Rectal smooth muscle tissue (tissue), 1 donor: ENCODE results near the gene HCFC1R1.
"Not testable (repeated sequence)": the region's sequence is repeated elsewhere in the genome, so short reads cannot be mapped to it uniquely, and the experiment has no call there.

Experiments
- H3K27ac ChIP-seq: one replicate; pipeline ENCODE4 v1.7.0; 2013; ENCODE audit warnings: low read depth, low read length, inconsistent platforms
- H3K27me3 ChIP-seq: one replicate; pipeline ENCODE4 v1.7.0; 2013; ENCODE audit warnings: low read length; ENCODE audit not compliant: control insufficient read depth, insufficient read depth
- H3K36me3 ChIP-seq: one replicate; pipeline ENCODE4 v1.7.0; 2013; ENCODE audit warnings: low read length; ENCODE audit not compliant: control insufficient read depth, insufficient read depth
- H3K4me1 ChIP-seq: one replicate; pipeline ENCODE4 v1.7.0; 2013; ENCODE audit warnings: low read length; ENCODE audit not compliant: control insufficient read depth, insufficient read depth
- H3K4me3 ChIP-seq: one replicate; pipeline ENCODE4 v1.7.0; 2013; ENCODE audit warnings: low read length
- H3K9ac ChIP-seq: one replicate; pipeline ENCODE4 v1.7.0; 2013; ENCODE audit warnings: low read length

HCFC1R1 gene

DNA sequence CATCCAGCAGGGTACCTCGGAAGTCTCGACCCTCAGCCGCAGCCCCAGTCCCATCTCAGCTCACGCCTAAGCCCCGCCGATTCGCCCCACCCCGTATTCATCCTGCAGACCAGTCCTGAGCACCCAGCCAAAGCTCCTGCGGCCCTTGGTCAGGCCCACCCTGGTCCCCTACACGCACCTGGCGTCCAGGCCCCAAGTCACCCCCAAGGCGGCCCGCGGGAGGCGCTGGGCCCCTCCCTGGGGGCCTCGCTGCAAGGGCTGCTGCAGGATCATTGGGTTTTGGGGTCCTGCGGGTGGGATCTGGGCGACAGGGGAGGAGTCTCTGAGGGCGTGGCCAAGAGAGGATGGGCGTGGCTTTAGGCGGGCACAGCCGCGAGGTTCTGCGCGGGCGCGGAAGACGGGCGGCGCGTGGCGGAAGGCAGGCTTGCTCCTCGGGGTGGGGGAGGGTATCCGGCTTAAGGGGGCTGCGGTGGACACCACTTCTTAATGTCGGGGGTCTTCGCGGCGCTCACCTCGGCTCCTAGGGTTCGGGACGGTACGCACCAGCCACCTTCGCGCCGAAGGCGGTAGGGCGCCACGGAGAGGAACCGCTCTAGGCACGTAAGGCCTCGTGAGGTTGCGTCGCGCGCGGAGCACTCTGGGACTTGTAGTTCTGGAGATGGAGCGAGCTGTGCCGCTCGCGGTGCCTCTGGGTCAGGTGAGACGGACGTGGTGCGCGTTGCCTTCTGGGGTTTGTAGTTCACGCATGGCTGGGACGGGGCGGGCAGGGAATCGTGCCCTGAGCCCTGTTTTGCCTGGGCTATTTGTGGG is at the start of gene HCFC1R1, which contains the start of gene THOC6:
HCFC1R1 (minus strand) TSS at position 274 of the 810 bp plus-strand sequence; CDS start at position 273, 1 bp downstream.
THOC6 (plus strand) TSS at position 367 of the 810 bp plus-strand sequence; CDS start at position 659, 292 bp downstream.
- Histone ChIP-seq H3K27me3 (peaks cover 4% of the 10 kb centered on the region), H3K4me1 (peaks cover 16% of the 10 kb centered on the region), H3K36me3 (peaks cover 2% of the 10 kb centered on the region), H3K4me3 (peak within 1 kb of the TSS; percentile 76), H3K27ac (peak within 1 kb of the TSS; percentile 94), H3K9ac (peak within 1 kb of the TSS; percentile 59)

- Histone ChIP-seq H3K9ac (no peak overlapping the region), H3K36me3 (no peaks in the 10 kb centered on the region), H3K4me1 (no peaks in the 10 kb centered on the region), H3K27ac (no peak overlapping the region), H3K4me3 (no peak overlapping the region), H3K27me3 (no peaks in the 10 kb centered on the region)
Measured at GRCh38 chr16:3073448-3073847, 49.7 kb upstream of the HCFC1R1 start.

DNA sequence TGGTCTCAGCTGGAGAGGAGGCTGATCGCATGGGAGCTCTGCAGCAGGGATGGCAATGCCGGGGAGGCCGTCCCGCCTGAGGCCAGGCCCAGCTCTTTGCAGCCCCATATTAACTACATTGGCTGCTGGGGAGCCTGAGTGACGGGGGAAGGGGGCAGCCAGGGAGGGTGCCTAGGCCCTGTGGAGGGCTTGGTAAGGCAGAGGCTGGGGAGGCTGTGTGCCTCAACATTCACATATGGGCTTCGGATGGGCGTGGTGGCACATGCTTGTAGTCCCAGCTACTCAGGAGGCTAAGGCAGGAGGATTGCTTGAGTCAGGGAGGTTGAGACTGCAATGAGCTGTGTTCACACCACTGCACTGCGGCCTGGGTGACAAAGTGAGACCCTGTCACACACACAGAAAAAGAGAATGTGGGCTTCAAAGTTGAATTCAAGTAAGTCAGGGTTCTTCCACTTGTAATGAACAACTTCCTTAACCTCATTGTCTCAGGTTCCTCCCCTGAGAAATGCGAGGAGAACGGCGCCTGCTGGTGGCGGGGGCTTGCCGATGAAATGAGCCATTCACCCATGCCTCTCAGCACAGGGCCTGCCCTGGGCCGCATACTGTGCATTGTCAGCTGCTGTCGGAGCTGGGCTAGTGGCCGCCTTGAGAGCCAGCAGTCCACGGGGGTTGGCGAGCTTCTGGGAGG is 49.0 kb upstream of the HCFC1R1 start:
- not testable (repeated sequence) for H3K36me3 ChIP-seq, H3K27ac ChIP-seq, H3K27me3 ChIP-seq, H3K9ac ChIP-seq, H3K4me3 ChIP-seq, H3K4me1 ChIP-seq

GRCh38 chr16:3072148-3072547 is 48.4 kb upstream of the HCFC1R1 start:
- not testable (repeated sequence) for H3K27ac ChIP-seq, H3K4me1 ChIP-seq, H3K27me3 ChIP-seq, H3K9ac ChIP-seq, H3K4me3 ChIP-seq, H3K36me3 ChIP-seq

DNA sequence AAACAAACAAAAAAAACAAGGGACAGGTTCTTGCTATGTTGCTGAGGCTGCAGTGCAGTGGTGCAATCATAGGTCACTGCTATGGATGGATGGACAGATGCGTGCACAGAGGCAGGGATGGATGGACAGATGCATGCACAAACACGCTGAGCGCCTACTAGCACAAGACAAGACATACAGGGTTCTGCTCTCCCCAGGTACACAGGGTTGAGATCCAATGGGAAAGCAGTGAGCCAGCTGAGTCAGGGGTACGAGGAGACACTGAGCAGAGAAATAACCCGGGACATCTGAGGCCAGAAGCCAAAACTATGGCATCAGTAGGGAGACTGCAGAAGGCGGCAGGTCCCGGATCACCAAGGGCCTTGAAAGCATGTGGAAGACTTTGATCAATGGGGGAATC is 47.9 kb upstream of the HCFC1R1 start:
- H3K36me3 ChIP-seq, result no peaks in the 10 kb centered on the region
- H3K4me1 ChIP-seq, result no peaks in the 10 kb centered on the region
- no peaks in the 10 kb centered on the region for H3K27me3 ChIP-seq
- no peak overlapping the region for H3K4me3 ChIP-seq
- no peak overlapping the region for H3K27ac ChIP-seq
- no peak overlapping the region for H3K9ac ChIP-seq

GRCh38 chr16:3070608-3071111 is 46.9 kb upstream of the HCFC1R1 start:
- H3K4me3 ChIP-seq, result no peak overlapping the region
- H3K9ac ChIP-seq, result no peak overlapping the region
- H3K4me1 ChIP-seq, result no peaks in the 10 kb centered on the region
- no peaks in the 10 kb centered on the region for H3K27me3 ChIP-seq
- no peaks in the 10 kb centered on the region for H3K36me3 ChIP-seq
- H3K27ac ChIP-seq, result no peak overlapping the region

DNA sequence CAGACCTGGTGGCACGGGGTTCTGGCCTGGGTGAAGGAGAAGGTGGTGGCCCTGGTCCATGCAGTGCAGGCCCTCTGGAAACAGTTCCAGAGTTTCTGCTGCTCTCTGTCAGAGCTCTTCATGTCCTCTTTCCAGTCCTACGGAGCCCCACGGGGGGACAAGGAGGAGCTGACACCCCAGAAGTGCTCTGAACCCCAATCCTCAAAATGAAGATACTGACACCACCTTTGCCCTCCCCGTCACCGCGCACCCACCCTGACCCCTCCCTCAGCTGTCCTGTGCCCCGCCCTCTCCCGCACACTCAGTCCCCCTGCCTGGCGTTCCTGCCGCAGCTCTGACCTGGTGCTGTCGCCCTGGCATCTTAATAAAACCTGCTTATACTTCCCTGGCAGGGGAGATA is 45.4 kb upstream of the HCFC1R1 start:
- not testable (repeated sequence) for H3K27ac ChIP-seq, H3K4me3 ChIP-seq, H3K4me1 ChIP-seq, H3K9ac ChIP-seq, H3K27me3 ChIP-seq, H3K36me3 ChIP-seq

DNA sequence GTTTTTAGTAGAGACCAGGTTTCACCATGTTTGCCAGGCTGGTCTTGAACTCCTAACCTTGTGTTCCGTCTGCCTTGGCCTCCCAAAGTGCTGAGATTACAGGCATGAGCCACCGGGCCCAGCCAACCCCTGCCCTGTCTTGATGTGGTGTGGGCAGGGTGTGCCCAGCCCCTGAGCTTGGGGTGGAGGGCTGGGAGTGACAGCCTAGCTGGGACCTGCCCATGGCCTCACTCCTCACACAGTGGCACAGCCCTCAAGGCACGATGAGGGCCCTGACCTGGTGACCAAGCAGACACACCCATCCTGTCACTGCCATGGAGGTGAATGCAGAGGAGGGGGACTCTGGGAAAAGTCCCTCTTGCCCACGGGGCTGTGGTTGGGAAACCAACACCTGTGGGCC is 44.7 kb upstream of the HCFC1R1 start:
- Histone ChIP-seq H3K36me3 (no peaks in the 10 kb centered on the region), H3K27me3 (no peaks in the 10 kb centered on the region), H3K9ac (no peak overlapping the region), H3K4me3 (no peak overlapping the region), H3K4me1 (no peaks in the 10 kb centered on the region), H3K27ac (no peak overlapping the region)

GRCh38 chr16:3066440-3066748 is 42.7 kb upstream of the HCFC1R1 start:
- no peak overlapping the region for H3K27ac ChIP-seq

DNA sequence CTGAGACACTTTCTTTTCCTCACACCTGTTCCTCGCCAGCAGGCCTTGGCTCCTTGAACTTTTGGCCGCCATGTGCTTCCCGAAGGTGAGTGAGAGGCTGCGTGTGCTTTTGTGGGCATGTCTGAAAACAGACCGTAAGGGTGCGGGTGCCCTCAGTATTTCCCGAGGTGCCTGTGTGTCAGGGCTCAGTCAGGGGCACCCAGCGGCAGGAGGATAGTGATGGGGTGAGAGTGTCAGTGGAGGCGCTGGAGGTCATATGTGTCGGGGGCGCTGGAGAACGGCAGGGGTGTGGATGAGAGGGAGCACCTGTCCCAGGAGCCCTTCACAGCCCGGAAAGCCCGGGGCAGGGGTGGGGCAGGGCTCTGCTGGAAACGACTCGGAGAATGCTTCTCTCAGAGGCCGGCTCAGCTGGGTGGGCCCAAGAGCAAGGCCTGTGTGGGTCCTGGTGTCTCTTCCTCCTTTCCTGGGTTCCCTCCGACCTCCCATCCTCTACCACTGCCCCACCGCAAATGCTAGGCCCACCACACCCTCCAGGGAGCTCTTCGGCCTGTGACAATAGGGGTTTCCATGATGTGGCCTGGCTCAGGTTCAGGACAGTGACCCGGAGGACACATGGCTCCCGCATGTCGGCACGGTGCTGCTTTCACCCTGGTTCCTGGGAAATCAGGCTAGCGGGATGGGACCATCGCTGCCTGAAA is 42.1 kb upstream of the HCFC1R1 start:
- peak overlapping the region; percentile 57 for H3K4me3 ChIP-seq
- no peaks in the 10 kb centered on the region for H3K27me3 ChIP-seq
- peak overlapping the region; percentile 38 for H3K27ac ChIP-seq
- peak overlapping the region; percentile 66 for H3K9ac ChIP-seq
- H3K36me3 ChIP-seq, result no peaks in the 10 kb centered on the region
- H3K4me1 ChIP-seq, result no peaks in the 10 kb centered on the region

More at GRCh38 chr16:3066440-3066748, 42.7 kb upstream of the HCFC1R1 start:
- no peaks in the 10 kb centered on the region for H3K27me3 ChIP-seq
- H3K4me1 ChIP-seq, result no peaks in the 10 kb centered on the region
- H3K9ac ChIP-seq, result peak overlapping the region; percentile 29
- no peaks in the 10 kb centered on the region for H3K36me3 ChIP-seq
- H3K4me3 ChIP-seq, result peak overlapping the region; percentile 57

GRCh38 chr16:3065069-3065741 is 41.5 kb upstream of the HCFC1R1 start, which contains the start of gene IL32:
IL32 (plus strand) TSS chr16:3065640; CDS start chr16:3065812, 172 bp downstream.
- no peaks in the 10 kb centered on the region for H3K27me3 ChIP-seq
- no peaks in the 10 kb centered on the region for H3K4me1 ChIP-seq
- peak within 1 kb of the TSS; percentile 66 for H3K9ac ChIP-seq
- H3K27ac ChIP-seq, result peak within 1 kb of the TSS; percentile 47
- peak within 1 kb of the TSS; percentile 57 for H3K4me3 ChIP-seq
- no peaks in the 10 kb centered on the region for H3K36me3 ChIP-seq
